ENCODE data around the gene CROCC.
A peak's percentile ranks its signal among the peaks of the same experiment; 100 is the strongest.

Gene CROCC

GRCh38 chr1:16980473-16981268 is 58.9 kb downstream of the CROCC start, which contains the start of gene MFAP2:
Gene MFAP2, minus strand, starts transcription at chr1:16980620. Its CDS starts 2,347 bp downstream, at chr1:16978273.
- no peak for DNase-seq

GRCh38 chr1:16981269-16981849 is 59.6 kb downstream of the CROCC start:
- DNase-seq: peak in 1 of 51 donors; percentile 8

- DNase-seq: no peak
Measured at GRCh38 chr1:16982902-16983301, 61.2 kb downstream of the CROCC start.

DNA sequence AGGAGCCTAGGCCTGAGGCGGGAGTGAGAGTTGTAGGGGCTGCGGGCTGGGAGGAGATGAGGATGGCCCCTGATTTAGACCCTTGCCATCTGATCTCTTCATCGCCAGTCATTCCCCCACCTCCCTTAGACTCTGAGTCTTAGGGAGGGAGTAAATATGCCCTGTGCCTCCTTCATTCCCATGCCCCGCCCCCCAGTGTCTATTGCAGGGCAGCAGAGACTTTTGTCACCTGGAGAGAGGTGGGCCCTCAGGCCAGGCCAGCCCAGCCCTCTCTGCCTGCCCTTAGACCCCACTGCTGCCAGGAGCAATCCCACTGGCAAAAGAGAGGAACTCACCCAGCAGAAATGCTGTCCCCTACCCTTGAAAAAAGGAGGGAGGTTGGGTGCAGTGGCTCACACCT is 61.9 kb downstream of the CROCC start:
- no peak for DNase-seq

- peak in 11 of 51 donors; percentile 11 to 70 (median 45) for DNase-seq
Measured at GRCh38 chr1:16984717-16985116, 63.0 kb downstream of the CROCC start.

- DNase-seq: no peak
Measured at GRCh38 chr1:16986113-16986512, 64.4 kb downstream of the CROCC start.

DNA sequence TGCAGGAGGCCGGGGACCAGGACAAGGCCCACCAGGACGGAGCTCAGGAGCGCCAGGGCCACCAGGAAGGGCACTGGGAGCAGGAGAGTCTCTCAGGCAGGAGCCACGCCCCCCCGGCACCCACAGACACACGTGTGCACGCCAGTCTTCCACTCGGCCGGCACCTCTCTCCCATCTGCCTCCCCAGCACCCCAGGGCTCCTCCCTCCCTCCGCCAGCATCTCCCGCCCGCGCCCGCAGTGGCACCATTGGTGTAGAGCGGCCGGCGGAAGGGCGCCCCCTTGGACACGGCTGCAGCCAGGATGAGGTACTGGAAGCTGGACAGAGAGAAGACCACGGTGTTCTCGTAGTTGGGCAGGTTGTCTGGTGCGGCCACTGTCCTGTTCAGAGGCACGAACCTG is 64.8 kb downstream of the CROCC start:
- no peak for DNase-seq

DNA sequence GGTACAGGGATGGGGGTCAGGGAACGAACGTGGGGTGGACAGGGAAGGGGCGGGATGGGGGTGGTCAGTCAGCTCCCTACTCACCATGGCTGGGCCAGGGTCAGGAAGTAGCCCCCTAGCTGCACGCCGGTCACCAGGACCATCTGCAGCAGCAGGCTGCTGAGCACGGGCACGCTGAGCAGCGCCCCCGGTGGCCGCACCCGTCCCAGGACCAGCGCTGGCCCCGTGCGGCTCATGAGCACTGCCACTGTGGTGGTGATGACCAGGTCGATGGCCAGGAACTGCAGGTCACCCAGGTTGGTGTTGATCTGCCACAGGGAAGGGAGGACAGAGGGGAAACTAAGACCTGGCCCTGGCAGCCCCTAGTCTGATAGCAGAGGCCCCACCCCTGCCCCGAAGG is 65.2 kb downstream of the CROCC start:
- DNase-seq: no peak

GRCh38 chr1:16988210-16988609 is 66.5 kb downstream of the CROCC start:
- no peak for DNase-seq

- DNase-seq: no peak
Measured at GRCh38 chr1:16989676-16990391, 68.1 kb downstream of the CROCC start.

DNA sequence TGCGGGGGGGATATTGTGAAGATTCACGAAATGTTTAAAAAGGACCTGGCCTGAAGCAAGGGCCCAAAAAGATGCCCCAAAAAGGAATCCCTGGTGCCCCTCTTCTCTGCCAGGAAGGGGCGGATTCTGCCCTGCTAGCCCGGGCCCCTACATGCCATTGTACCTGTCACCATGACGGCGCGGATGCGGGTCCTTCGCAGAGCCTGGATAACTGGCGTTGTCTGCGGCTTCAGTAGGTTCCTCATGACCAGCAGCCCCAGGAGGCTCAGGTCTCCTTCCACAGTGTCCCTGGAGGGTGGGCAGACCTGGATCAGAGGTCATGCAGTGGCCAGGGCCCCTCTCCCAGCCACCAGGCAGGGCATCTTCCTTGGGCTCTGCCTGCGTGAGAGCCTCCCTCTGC is 69.8 kb downstream of the CROCC start:
- no peak for DNase-seq

- no peak for DNase-seq
Measured at GRCh38 chr1:16992102-16992501, 70.4 kb downstream of the CROCC start.

DNA sequence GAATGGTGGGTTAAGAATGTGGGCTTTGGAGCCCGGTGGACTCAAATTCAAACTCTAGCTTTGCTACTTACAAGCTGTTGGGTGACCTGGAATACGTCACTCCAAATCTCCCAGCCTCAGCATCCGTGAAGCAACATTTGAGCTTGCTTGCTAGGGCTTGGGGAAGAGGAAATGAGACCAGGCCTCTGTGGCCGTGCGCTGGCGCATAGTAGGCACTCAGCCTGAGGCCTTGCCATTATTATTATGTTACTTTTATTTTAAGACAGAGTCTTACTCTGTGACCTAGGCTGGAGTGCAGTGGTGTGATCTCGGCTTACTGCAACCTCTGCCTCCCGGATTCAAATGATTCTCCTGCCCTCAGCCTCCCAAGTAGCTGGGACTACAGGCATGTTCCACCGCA is 70.9 kb downstream of the CROCC start:
- DNase-seq: no peak

DNA sequence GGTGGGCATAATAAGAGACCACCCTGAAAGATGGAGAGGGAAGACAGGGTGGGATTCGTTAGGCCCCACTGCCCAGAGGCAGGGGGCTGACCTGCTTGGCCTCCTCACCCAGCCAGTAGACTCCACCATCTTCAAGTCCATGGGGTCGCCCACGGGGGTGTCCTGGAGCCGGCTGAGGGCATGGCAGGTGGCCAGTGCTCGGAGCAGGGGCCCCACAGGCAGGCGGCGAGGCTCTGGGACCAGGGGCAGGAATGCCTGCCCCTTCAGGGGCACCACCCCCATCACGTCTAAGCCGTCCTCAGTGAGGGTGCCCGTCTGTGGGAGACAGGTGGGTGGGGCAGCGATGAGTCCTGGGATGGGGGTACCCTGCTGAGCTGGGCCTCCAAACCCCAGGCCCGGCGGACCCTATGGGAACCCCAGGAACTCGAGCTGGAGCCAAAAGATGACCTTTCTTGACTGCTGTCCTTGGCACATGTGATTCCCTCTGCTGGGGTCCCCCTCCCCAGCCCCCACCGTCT is 71.8 kb downstream of the CROCC start:
- DNase-seq: no peak

GRCh38 chr1:16996845-16997244 is 75.1 kb downstream of the CROCC start:
- DNase-seq: no peak

GRCh38 chr1:16998589-16998988 is 76.9 kb downstream of the CROCC start:
- no peak for DNase-seq

DNA sequence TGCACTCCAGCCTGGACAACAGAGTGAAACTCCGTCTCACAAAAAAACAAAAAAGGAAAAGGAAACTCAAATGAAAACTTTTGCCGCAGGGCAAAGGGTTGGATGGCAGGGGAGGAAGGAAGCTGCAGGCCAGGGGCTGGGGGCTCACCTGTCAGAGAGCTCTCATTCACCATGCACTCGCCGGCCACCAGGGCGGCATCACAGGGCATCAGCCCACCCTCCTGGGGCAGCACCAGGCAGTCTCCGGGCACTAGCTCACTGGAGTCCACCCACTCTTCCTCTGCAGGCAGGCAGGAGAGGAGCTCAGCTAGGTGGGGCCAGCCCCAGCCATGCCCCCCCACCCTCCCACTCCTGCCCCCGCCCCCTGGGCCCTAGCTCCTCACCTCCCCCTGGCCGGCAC is 78.1 kb downstream of the CROCC start:
- DNase-seq: no peak

DNA sequence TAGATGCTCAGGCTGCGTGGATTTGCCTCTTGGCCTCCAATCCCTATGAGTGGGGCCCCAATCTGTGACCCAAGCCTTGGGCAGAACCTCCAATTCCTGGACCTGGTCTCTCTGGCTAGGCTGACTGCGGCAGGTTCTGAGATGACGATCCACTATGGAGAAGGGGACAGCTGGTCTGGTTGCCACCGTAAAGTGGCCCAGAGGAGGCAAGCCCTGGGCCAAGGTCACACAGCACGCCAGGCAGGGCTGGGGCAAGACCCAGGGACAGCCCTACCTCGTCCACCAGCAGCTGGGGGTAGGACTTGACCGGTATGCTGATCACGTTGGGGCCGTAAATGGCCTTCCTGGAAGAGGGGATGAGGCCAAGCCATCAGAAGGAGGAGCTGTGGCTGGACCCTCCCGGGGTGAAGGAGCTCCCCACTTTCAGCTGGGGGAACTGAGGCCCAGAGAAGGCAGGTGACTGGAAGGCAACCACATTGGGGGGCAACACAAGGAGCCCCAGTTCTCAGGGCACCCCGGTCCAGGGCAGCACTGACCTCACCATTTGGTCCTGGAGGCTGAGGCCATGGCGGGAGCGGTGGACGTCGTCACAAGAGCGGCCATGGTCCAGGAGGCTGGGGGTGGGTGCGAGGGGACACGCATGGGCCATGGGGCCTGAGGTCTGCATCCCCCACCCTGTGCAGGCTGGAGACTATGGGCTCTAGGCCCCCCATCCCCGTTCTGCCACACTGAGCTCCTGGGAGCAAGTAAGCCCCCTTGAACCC is 80.2 kb downstream of the CROCC start:
- no peak for DNase-seq

GRCh38 chr1:17002524-17002902 is 80.8 kb downstream of the CROCC start:
- no peak for DNase-seq

DNA sequence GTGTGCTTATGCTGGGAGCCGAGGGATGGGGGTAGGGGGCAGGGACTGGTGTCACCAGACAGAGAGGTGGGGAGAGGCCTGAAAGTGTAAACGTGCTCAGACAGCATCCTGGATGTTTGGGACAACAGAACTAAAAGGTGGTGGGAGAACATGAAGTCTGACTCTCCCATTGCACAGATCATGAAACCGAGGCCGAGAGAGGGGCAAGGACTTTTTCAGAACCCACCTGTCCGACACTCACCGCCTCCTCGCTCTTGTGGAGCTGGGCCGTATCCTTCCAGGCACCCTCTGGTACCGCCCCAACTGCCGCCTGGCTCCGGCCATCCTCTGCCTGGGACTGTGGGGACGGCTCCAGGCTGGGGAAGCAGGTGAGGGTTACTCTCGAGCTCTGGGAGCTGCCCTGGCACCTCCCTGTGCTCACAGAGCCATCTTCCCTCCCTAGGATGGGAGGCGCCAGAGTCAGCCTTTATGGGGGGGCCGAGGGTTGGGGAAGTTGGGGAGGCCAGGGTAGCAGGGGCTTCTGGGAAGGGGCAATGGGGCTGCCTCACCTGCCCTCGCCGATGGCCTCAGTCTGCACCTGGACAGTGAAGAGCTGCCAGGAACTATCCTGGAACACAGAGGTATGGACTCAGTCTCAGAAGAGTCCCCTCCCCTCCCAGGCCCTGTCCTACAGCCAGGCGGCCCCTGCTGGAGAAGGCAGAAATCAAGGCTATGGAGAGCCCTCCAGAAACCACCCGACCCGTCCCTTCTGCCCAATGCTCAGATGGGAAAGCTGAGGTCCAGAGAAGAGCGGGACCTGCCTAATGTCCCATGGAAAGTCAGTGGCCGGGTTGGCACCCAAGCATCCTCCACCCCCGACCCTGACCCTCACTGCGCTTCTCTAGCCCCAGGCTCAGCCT is 83.0 kb downstream of the CROCC start:
- no peak for DNase-seq

DNA sequence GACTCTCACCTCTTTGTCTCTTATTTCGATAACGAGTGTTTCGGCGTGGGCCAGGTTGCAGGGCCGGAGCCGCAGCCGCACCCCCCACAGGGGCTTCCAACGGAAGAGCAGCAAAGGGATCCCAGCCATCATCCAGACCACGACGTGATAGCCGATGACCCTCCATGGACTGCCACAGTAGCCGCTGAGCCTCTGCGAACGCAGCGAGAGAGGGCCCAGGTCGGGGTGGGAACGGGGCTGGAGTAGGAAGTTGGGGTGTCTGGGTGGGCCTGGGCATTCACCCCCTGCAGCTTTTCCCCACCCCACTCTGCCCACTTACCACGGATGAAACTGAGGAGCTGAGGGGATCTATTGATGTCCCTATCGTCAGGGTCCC is 83.6 kb downstream of the CROCC start:
- DNase-seq: no peak
